Measurements from ENCODE around the gene UQCRC1. TPM values are rescaled to one million over a fixed set of nuclear protein-coding genes. Genes with fewer than 3 reads are reported as not detected.

Gene UQCRC1
- total and polyA plus RNA-seq, 2 of the 8 experiments (the other 6 are each of a cell fraction or from before 2014, with no cell fraction given): 310 to 720 TPM

- Histone ChIP-seq H3K23me2 (ENCODE audit: low read depth, low read length) (no peaks in the 10 kb centered on the region), H3K56ac (replicated peaks; ENCODE audit: insufficient read length, low read depth, low read length) (no peak overlapping the region), H3K27me3 (replicated peaks in 1 of 4; ENCODE audit: control insufficient read depth in 3 of 4, extremely low read depth in 1 of 4, insufficient read depth in 3 of 4, low read length in 3 of 4) (no peaks in the 10 kb centered on the region), H3K36me3 (ENCODE audit: control insufficient read depth in 2 of 4, insufficient read depth in 4 of 4, low read length in 3 of 4) (no peaks in the 10 kb centered on the region), H3K23ac (ENCODE audit: insufficient read length) (no peak overlapping the region), H4K20me1 (replicated peaks in 1 of 2; ENCODE audit: control insufficient read depth in 1 of 2, insufficient read depth in 2 of 2, low read length in 2 of 2) (no peaks in the 10 kb centered on the region), H4K91ac (replicated peaks; ENCODE audit: insufficient read length, low read length) (no peak overlapping the region), H2BK120ac (replicated peaks; ENCODE audit: low read depth, low read length) (no peak overlapping the region), H2AK5ac (ENCODE audit: low read depth, low read length) (no peak overlapping the region), H3K4ac (replicated peaks; ENCODE audit: insufficient read length, low read depth, low read length) (no peak overlapping the region), H3K18ac (ENCODE audit: extremely low read depth, low read length) (no peak overlapping the region), H2BK20ac (ENCODE audit: low read length) (no peak overlapping the region), H3K4me1 (replicated peaks in 1 of 4; ENCODE audit: control insufficient read depth in 3 of 4, insufficient read depth in 4 of 4, low read length in 3 of 4) (peaks cover 0 to 8% (median 3%) of the 10 kb centered on the region in 4 experiments; a peak in 5 of 7 replicates), H3K27ac (ENCODE audit: low read depth, low read length) (no peak overlapping the region), H2BK15ac (ENCODE audit: low read length) (no peak overlapping the region), H3K9ac (replicated peaks in 1 of 4; ENCODE audit: extremely low read depth in 1 of 4, low read depth in 3 of 4, low read length in 3 of 4) (no peak overlapping the region), H3K4me3 (ENCODE audit: extremely low read depth in 1 of 4, insufficient read depth in 2 of 4, low read depth in 3 of 4, low read length in 4 of 4) (no peak overlapping the region), H3K9me3 (ENCODE audit: insufficient read depth in 2 of 2, low read depth in 1 of 2, low read length in 1 of 2) (no peaks in the 10 kb centered on the region), H4K8ac (ENCODE audit: extremely low read depth, insufficient read depth, low read length) (no peak overlapping the region), H3K14ac (ENCODE audit: insufficient read length) (no peak overlapping the region), H2BK12ac (ENCODE audit: low read depth, low read length) (no peak overlapping the region), H2AFZ (ENCODE audit: low read length) (no peak overlapping the region), H4K5ac (ENCODE audit: insufficient read length, low read depth, low read length) (no peak overlapping the region), H3K79me2 (ENCODE audit: control insufficient read depth in 1 of 2, insufficient read depth in 2 of 2, low read length in 2 of 2) (no peaks in the 10 kb centered on the region), H2BK5ac (ENCODE audit: low read depth, low read length) (no peak overlapping the region), H3K79me1 (ENCODE audit: low read depth, low read length) (no peaks in the 10 kb centered on the region), H3K4me2 (ENCODE audit: insufficient read depth in 1 of 2, low read depth in 2 of 2, low read length in 2 of 2) (no peak overlapping the region)
- POLR2A ChIA-PET (ENCODE audit: partially characterized antibody): interaction anchor here (1.3 to 2.2 kb wide), 3 partner anchors 10 to 385 kb away, joined by 3 to 9 read pairs (median 8); partner anchors contain the start of genes CELSR3 and PFKFB4
- CTCF ChIA-PET (ENCODE audit: partially characterized antibody): interaction anchor here (0.9 to 1.7 kb wide), 4 partner anchors 10 to 102 kb away, joined by 3 to 8 read pairs (median 4); partner anchors contain the start of gene PFKFB4
- 92% methylated on average over 10 of the region's 11 CpGs; no CpG with 5 or more reads in 1 of the 2 experiments for WGBS, 2 experiments (ENCODE audit: extremely low coverage in 1 of 2, insufficient coverage in 1 of 2, insufficient read length in 1 of 2, insufficient replicate concordance in 2 of 2, low coverage in 1 of 2, low lambda C conversion rate in 2 of 2, missing lambda C conversion rate in 1 of 2)
- FAIRE-seq (no peak), DNase-seq (ENCODE audit: low read depth in 1 of 2, low spot score in 2 of 2) (no peak)
- TF ChIP-seq SUZ12 (IDR thresholded peaks at IDR 0.05; ENCODE audit: low read length): no peak
- no peak for TF ChIP-seq NRF1 (IDR thresholded peaks at IDR 0.05; ENCODE audit: low read depth, low read length)
- no peak for TF ChIP-seq KDM4A (IDR thresholded peaks at IDR 0.05; ENCODE audit: low read depth, low read length, severe bottlenecking)
Observed at GRCh38 chr3:48567500-48567899, 41.9 kb downstream of the UQCRC1 start.

All from H1 (cell line).